DND-41 (cell line): Measurements from ENCODE around the gene GSG1L2.

Experiments used
- ATAC-seq: fragments of 200-7000 bp; cut with Tn5 transposase; 3 replicates; pipeline ENCODE4 v1.9.1; 2021; ENCODE audit warnings: low read depth; ENCODE audit not compliant: insufficient read depth
- DNase-seq: peaks from one replicate; pipeline ENCODE4 v3.0.0-alpha.2; 2020
- H2AFZ ChIP-seq: 2 replicates; pipeline ENCODE4 v1.6.0; 2012; ENCODE audit warnings: low read depth, low read length
- H3K27ac ChIP-seq: 2 replicates; pipeline ENCODE4 v1.5.1; 2012; ENCODE audit warnings: low read length, inconsistent platforms
- H3K27me3 ChIP-seq: fragments of 200-600 bp; sonication (generic); 2 replicates; pipeline ENCODE4 v1.6.0; 2012; ENCODE audit warnings: low read length, mild to moderate bottlenecking, inconsistent platforms; ENCODE audit not compliant: insufficient read depth, poor library complexity
- H3K36me3 ChIP-seq: 2 replicates; pipeline ENCODE4 v1.5.1; 2012; ENCODE audit warnings: low read length, inconsistent platforms; ENCODE audit not compliant: insufficient read depth
- H3K4me1 ChIP-seq: 2 replicates; pipeline ENCODE4 v1.5.1; 2012; ENCODE audit warnings: mild to moderate bottlenecking, low read length; ENCODE audit not compliant: insufficient read depth
- H3K4me2 ChIP-seq: 2 replicates; pipeline ENCODE4 v1.6.0; 2012; ENCODE audit warnings: mild to moderate bottlenecking, moderate library complexity, low read length, inconsistent platforms; ENCODE audit not compliant: insufficient read depth
- H3K4me3 ChIP-seq, 2 experiments: fragments of 200-600 bp in 1 of 2; shearing (Covaris generic) in 1 of 2; 2 replicates each; pipeline ENCODE4 v1.5.1; 2012 to 2016; ENCODE audit warnings: inconsistent platforms in 2 of 2, low read length in 2 of 2, mild to moderate bottlenecking in 2 of 2, low read depth in 1 of 2, moderate library complexity in 1 of 2
- H3K79me2 ChIP-seq: 2 replicates; pipeline ENCODE4 v1.6.0; 2012; ENCODE audit warnings: low read length, inconsistent platforms; ENCODE audit not compliant: insufficient read depth
- H3K9ac ChIP-seq: 2 replicates; pipeline ENCODE4 v1.6.0; 2012; ENCODE audit warnings: low read depth, mild to moderate bottlenecking, inconsistent platforms, low read length, moderate library complexity
- H3K9me3 ChIP-seq: 2 replicates; pipeline ENCODE4 v1.5.1; 2012; ENCODE audit warnings: low read length, moderate library complexity, mild to moderate bottlenecking, inconsistent platforms; ENCODE audit not compliant: insufficient read depth, severe bottlenecking
- H4K20me1 ChIP-seq: 2 replicates; pipeline ENCODE4 v1.6.0; 2012; ENCODE audit warnings: low read length; ENCODE audit not compliant: insufficient read depth
- CTCF ChIP-seq: IDR thresholded peaks from 2 replicates; pipeline ENCODE4 v1.5.1; 2012; ENCODE audit warnings: borderline replicate concordance, low read length, moderate library complexity, mild to moderate bottlenecking; ENCODE audit not compliant: poor library complexity, severe bottlenecking; ENCODE audit errors: extremely low read depth
- EZH2 ChIP-seq: IDR thresholded peaks from 3 replicates; pipeline ENCODE4 v1.6.1; 2012; ENCODE audit warnings: borderline replicate concordance, low read depth, mild to moderate bottlenecking, moderate library complexity, low read length, inconsistent platforms; ENCODE audit not compliant: severe bottlenecking

Gene GSG1L2

GRCh38 chr17:9802294-9802693 lies 19.6 kb downstream of the GSG1L2 start:
- ATAC-seq, result no peak

GRCh38 chr17:9801505-9801904 lies 20.4 kb downstream of the GSG1L2 start:
- H3K79me2 ChIP-seq, result no peaks in the 10 kb centered on the region
- H3K36me3 ChIP-seq, result no peaks in the 10 kb centered on the region
- H3K27me3 ChIP-seq, result no peaks in the 10 kb centered on the region
- H3K27ac ChIP-seq, result no peak overlapping the region
- no peaks in the 10 kb centered on the region for H3K4me1 ChIP-seq
- DNase-seq (no peak), ATAC-seq (no peak)
- H3K4me2 ChIP-seq, result no peak overlapping the region
- no peaks in the 10 kb centered on the region for H3K9me3 ChIP-seq
- H2AFZ ChIP-seq, result no peak overlapping the region
- H4K20me1 ChIP-seq, result no peaks in the 10 kb centered on the region
- TF ChIP-seq CTCF (no peak), EZH2 (no peak)
- H3K9ac ChIP-seq, result no peak overlapping the region
- H3K4me3 ChIP-seq, result no peak overlapping the region

More at GRCh38 chr17:9802294-9802693, 19.6 kb downstream of the GSG1L2 start:
- Histone ChIP-seq H4K20me1 (no peaks in the 10 kb centered on the region), H3K36me3 (no peaks in the 10 kb centered on the region), H3K4me3 (no peak overlapping the region), H3K9ac (no peak overlapping the region), H3K4me1 (no peaks in the 10 kb centered on the region), H2AFZ (no peak overlapping the region), H3K79me2 (no peaks in the 10 kb centered on the region), H3K27me3 (no peaks in the 10 kb centered on the region), H3K4me2 (no peak overlapping the region), H3K9me3 (no peaks in the 10 kb centered on the region), H3K27ac (no peak overlapping the region)
- TF ChIP-seq EZH2, result no peak
- TF ChIP-seq CTCF, result no peak
- no peak for DNase-seq

GRCh38 chr17:9798724-9799123 lies 23.2 kb downstream of the GSG1L2 start:
- Histone ChIP-seq H3K4me1 (no peaks in the 10 kb centered on the region), H2AFZ (no peak overlapping the region), H4K20me1 (no peaks in the 10 kb centered on the region), H3K9ac (no peak overlapping the region), H3K4me3 (no peak overlapping the region), H3K9me3 (no peaks in the 10 kb centered on the region), H3K27ac (no peak overlapping the region), H3K79me2 (no peaks in the 10 kb centered on the region), H3K4me2 (no peak overlapping the region), H3K36me3 (no peaks in the 10 kb centered on the region), H3K27me3 (no peaks in the 10 kb centered on the region)
- TF ChIP-seq CTCF, result no peak
- ATAC-seq, result no peak
- DNase-seq, result no peak

- no peak for TF ChIP-seq CTCF
- TF ChIP-seq EZH2, result no peak
- Histone ChIP-seq H4K20me1 (no peaks in the 10 kb centered on the region), H3K4me1 (no peaks in the 10 kb centered on the region), H3K4me3 (no peak overlapping the region), H3K9ac (no peak overlapping the region), H3K4me2 (no peak overlapping the region), H3K9me3 (no peaks in the 10 kb centered on the region), H3K27ac (no peak overlapping the region), H3K79me2 (no peaks in the 10 kb centered on the region), H3K36me3 (no peaks in the 10 kb centered on the region), H3K27me3 (no peaks in the 10 kb centered on the region), H2AFZ (no peak overlapping the region)
- ATAC-seq, result no peak
- no peak for DNase-seq
These were observed 23.9 kb downstream of the GSG1L2 start for GRCh38 chr17:9798008-9798407.
